ENCODE data around the gene SF3A1.

Gene SF3A1

DNA sequence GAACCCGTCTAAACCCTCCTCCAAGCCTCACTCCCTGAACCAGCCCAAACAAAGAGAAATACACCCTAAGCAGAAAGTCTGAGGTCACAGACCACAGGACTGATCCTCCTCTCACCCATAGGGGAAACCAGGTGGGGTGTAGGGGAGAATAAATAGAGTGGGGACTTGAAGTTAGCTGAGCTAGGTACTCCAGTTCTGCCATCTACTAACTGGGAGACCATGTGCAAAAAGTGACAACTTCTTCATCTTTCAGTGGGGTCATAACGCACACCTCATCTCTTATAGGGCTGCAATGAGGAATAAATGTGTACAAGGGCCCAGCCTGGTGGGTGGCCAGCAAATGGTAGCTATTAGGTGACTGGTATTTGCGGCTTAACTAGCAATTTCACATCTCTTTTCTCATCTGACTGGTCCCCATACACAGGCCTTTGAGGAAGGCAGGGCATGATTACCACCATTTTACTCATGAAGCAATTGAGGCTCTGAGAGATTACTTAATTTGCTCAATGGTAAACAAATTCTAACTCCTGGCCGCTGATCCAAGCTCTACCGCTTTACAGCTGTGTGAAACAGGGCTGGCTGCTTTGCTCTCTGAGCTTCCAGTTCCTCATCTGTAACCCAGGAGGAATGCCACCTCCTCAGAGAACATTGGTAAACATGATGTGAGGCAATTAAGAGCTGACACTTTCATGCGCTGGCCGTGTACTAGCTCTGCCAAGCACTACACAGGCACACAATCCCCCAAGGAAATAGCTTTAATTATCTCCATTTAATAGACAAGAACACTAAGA lies 46.5 kb downstream of the SF3A1 start:
- Histone ChIP-seq H3K4me3 (IDR thresholded peaks at IDR 0.05; ENCODE audit: insufficient read depth, low read depth, low read length) (no peak overlapping the region), H3K9ac (peak overlapping the region; percentile 33; the same call in 1 of the 2 replicates), H4K20me1 (ENCODE audit: insufficient read depth) (no peaks in the 10 kb centered on the region), H3K4me2 (peak overlapping the region; percentile 95), H3K27me3 (ENCODE audit: insufficient read depth, low read depth) (no peaks in the 10 kb centered on the region), H3K79me2 (ENCODE audit: insufficient read depth, low read depth) (peaks cover 50% of the 10 kb centered on the region; the same call in 1 of the 2 replicates), H3K36me3 (ENCODE audit: insufficient read depth) (no peaks in the 10 kb centered on the region), H3K4me1 (ENCODE audit: low read depth, poor library complexity, severe bottlenecking) (peaks cover 97% of the 10 kb centered on the region), H2AFZ (ENCODE audit: low read depth) (no peak overlapping the region), H3K27ac (peak overlapping the region; percentile 88)
- TF ChIP-seq, protein P1, sequence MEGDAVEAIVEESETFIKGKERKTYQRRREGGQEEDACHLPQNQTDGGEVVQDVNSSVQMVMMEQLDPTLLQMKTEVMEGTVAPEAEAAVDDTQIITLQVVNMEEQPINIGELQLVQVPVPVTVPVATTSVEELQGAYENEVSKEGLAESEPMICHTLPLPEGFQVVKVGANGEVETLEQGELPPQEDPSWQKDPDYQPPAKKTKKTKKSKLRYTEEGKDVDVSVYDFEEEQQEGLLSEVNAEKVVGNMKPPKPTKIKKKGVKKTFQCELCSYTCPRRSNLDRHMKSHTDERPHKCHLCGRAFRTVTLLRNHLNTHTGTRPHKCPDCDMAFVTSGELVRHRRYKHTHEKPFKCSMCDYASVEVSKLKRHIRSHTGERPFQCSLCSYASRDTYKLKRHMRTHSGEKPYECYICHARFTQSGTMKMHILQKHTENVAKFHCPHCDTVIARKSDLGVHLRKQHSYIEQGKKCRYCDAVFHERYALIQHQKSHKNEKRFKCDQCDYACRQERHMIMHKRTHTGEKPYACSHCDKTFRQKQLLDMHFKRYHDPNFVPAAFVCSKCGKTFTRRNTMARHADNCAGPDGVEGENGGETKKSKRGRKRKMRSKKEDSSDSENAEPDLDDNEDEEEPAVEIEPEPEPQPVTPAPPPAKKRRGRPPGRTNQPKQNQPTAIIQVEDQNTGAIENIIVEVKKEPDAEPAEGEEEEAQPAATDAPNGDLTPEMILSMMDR (conservative IDR thresholded peaks at IDR 0.05; ENCODE audit: low read depth, low read length), result no peak

DNA sequence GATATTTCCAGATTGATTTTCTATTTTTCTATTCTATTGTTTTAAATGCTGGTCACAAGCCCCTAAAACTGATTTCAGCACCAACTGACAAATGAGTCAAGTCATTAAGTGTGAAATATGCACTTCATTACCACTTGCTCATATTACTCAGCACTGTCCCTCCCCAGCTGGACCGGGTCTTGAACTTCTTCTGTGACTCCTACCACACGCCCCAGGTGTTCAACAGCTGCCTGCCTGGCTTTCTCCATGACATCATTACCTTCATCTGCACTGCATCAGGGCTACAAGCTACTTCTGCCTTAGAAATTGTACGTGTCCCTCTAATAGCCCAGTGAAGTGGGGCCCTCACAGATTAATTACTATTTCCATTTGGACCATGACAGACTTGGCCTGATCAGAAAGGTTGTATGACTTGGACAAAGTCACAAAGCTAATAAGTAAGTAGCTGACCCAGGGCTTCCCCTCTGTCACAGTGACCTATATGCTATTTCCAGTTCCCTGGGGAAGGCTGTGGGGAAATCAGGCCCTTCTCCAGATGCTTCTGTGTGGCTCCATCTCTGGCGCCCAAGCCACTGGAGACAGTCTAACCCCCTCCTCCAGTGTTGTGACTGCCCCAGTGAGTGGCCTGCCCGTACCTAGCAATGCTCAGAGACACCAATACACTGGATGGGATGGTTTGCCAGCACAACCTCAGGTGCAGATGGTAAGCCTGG lies 48.0 kb downstream of the SF3A1 start:
- Histone ChIP-seq H3K4me2 (peak overlapping the region; percentile 95), H3K4me1 (ENCODE audit: low read depth, poor library complexity, severe bottlenecking) (peaks cover 94% of the 10 kb centered on the region)

DNA sequence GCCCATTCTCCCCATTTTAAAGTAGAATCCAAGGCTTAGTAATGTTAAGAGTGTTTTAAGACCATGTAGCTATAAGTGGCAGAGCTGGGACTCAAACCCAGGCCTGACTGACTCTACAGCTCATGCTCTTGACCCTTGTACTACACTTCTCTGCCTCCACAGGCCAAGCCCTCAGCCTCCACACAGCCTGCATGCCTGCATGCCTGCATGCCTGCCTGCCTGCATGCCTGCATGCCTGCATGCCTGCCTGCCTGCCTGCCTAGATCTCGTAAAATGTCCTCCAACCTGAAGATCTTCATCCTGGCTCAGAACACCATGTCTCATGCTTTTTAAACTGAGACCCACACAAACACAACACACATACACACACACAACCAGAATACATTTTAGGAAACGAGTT lies 48.6 kb downstream of the SF3A1 start:
- peaks cover 91% of the 10 kb centered on the region for H3K4me1 ChIP-seq (ENCODE audit: low read depth, poor library complexity, severe bottlenecking)
- H2AFZ ChIP-seq (ENCODE audit: low read depth), result no peak overlapping the region
- peak overlapping the region; percentile 88 for H3K27ac ChIP-seq
- peak overlapping the region; percentile 26; the same call in 1 of the 2 replicates for H3K9ac ChIP-seq
- peaks cover 35% of the 10 kb centered on the region; the same call in 1 of the 2 replicates for H3K79me2 ChIP-seq (ENCODE audit: insufficient read depth, low read depth)
- peak overlapping the region; percentile 95 for H3K4me2 ChIP-seq
- H3K27me3 ChIP-seq (ENCODE audit: insufficient read depth, low read depth), result no peaks in the 10 kb centered on the region
- no peaks in the 10 kb centered on the region for H4K20me1 ChIP-seq (ENCODE audit: insufficient read depth)
- no peak overlapping the region for H3K4me3 ChIP-seq (IDR thresholded peaks at IDR 0.05; ENCODE audit: insufficient read depth, low read depth, low read length)
- TF ChIP-seq, protein P1 (conservative IDR thresholded peaks at IDR 0.05; ENCODE audit: low read depth, low read length), result no peak
- no peaks in the 10 kb centered on the region for H3K36me3 ChIP-seq (ENCODE audit: insufficient read depth)

More for the DNA sequence above, 48.0 kb downstream of the SF3A1 start:
- Histone ChIP-seq H4K20me1 (ENCODE audit: insufficient read depth) (no peaks in the 10 kb centered on the region), H3K27ac (peak overlapping the region; percentile 88), H3K79me2 (ENCODE audit: insufficient read depth, low read depth) (peaks cover 37% of the 10 kb centered on the region; the same call in 1 of the 2 replicates), H3K4me3 (IDR thresholded peaks at IDR 0.05; ENCODE audit: insufficient read depth, low read depth, low read length) (no peak overlapping the region), H2AFZ (ENCODE audit: low read depth) (no peak overlapping the region), H3K27me3 (ENCODE audit: insufficient read depth, low read depth) (no peaks in the 10 kb centered on the region), H3K9ac (peak overlapping the region; percentile 26; the same call in 1 of the 2 replicates), H3K36me3 (ENCODE audit: insufficient read depth) (no peaks in the 10 kb centered on the region)
- TF ChIP-seq, protein P1 (conservative IDR thresholded peaks at IDR 0.05; ENCODE audit: low read depth, low read length), result no peak

DNA sequence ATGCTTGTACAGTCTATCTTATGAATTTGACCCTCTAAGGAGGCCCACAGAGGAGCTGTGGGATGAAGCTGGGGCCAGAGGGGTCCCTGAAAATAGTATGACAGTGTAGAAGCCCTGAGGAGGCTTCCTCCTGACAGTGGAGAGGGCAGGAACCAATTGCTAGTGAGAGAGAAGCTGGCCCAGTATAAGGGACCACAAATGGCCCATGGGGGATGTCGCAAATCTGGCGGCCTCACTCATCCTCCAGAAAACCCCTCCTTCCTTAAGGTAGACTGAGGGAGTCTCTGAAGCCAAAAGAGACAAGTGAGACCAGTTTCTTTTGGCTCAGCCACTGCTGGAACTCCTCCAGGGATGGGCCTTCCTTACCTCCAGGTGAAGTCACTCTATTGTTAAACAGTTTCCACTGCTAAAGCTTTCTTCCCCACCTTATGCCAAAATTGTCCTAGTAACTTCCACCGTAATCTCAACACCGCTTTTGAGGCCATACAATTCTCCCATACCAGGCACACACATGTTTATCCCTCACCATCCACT lies 49.6 kb downstream of the SF3A1 start:
- Histone ChIP-seq H3K27me3 (ENCODE audit: insufficient read depth, low read depth) (no peaks in the 10 kb centered on the region), H3K79me2 (ENCODE audit: insufficient read depth, low read depth) (peaks cover 25% of the 10 kb centered on the region; the same call in 1 of the 2 replicates), H3K36me3 (ENCODE audit: insufficient read depth) (no peaks in the 10 kb centered on the region), H4K20me1 (ENCODE audit: insufficient read depth) (no peaks in the 10 kb centered on the region), H2AFZ (ENCODE audit: low read depth) (no peak overlapping the region), H3K4me2 (peak overlapping the region; percentile 95), H3K27ac (peak overlapping the region; percentile 88), H3K9ac (peak overlapping the region; percentile 28; the same call in 1 of the 2 replicates), H3K4me1 (ENCODE audit: low read depth, poor library complexity, severe bottlenecking) (peaks cover 87% of the 10 kb centered on the region), H3K4me3 (IDR thresholded peaks at IDR 0.05; ENCODE audit: insufficient read depth, low read depth, low read length) (no peak overlapping the region)
- TF ChIP-seq, protein P1 (conservative IDR thresholded peaks at IDR 0.05; ENCODE audit: low read depth, low read length), result no peak

Data from KMS-11 (cell line).